Panc1 (cell line): Measurements from ENCODE around the gene CHRM2. TPM values are rescaled to one million over a fixed set of nuclear protein-coding genes. Genes with fewer than 3 reads are reported as not detected.

Experiments
- ATAC-seq: fragments of 200-7000 bp; cut with Tn5 transposase; 2 replicates; pipeline ENCODE4 v1.9.1; 2020; ENCODE audit warnings: mild to moderate bottlenecking, moderate library complexity
- BruUV-seq: library from RNA; stranded (reverse); fragments of 400-500 nt; replicated peaks from 2 replicates; lab custom pipeline; 2021; lab: Mats Ljungman, UMichigan
- CTCF ChIA-PET: fragments of 300-600 bp; sonication (Branson Sonifier 250); formaldehyde crosslinking; loops from one replicate; lab custom pipeline; 2022; ENCODE audit warnings: antibody characterized with exemption; lab: Charles Lee
- POLR2A ChIA-PET: fragments of 300-600 bp; sonication (Branson Sonifier 250); formaldehyde crosslinking; loops from one replicate; lab custom pipeline; 2022; ENCODE audit warnings: antibody characterized with exemption; lab: Charles Lee
- DNase-seq: peaks from one replicate; pipeline ENCODE4 v3.0.0-alpha.2; 2010; ENCODE audit warnings: low read depth, low spot score
- H3K27ac ChIP-seq: 2 replicates; pipeline ENCODE4 v1.5.1; 2011; ENCODE audit warnings: mild to moderate bottlenecking, low read length, inconsistent platforms
- H3K27me3 ChIP-seq: fragments of 200-500 bp; sonication (Bioruptor generic); 2 replicates; pipeline ENCODE4 v1.6.0; 2014; ENCODE audit warnings: low read length, inconsistent platforms; ENCODE audit not compliant: control insufficient read depth, insufficient read depth
- H3K36me3 ChIP-seq: fragments of 200-500 bp; sonication (Bioruptor generic); 2 replicates; pipeline ENCODE4 v1.5.1; 2014; ENCODE audit warnings: inconsistent platforms, mild to moderate bottlenecking, low read length, moderate library complexity; ENCODE audit not compliant: control insufficient read depth, insufficient read depth
- H3K4me1 ChIP-seq: 2 replicates; pipeline ENCODE4 v1.5.1; 2011; ENCODE audit warnings: inconsistent platforms, mild to moderate bottlenecking, low read length, moderate library complexity; ENCODE audit not compliant: control insufficient read depth, insufficient read depth
- H3K4me3 ChIP-seq, 2 experiments: 2 replicates each; pipeline ENCODE4 v1.5.1; 2011 to 2012; ENCODE audit warnings: low read depth in 2 of 2, low read length in 2 of 2, mild to moderate bottlenecking in 2 of 2, inconsistent platforms in 1 of 2, moderate library complexity in 1 of 2
- H3K9me3 ChIP-seq: fragments of 200-500 bp; sonication (Bioruptor generic); 2 replicates; pipeline ENCODE4 v1.5.1; 2014; ENCODE audit warnings: low read depth, mild to moderate bottlenecking, inconsistent platforms, low read length, moderate library complexity; ENCODE audit not compliant: control insufficient read depth, insufficient read depth
- CTCF ChIP-seq: fragments of 450-650 bp; IDR thresholded peaks from 2 replicates; pipeline ENCODE4 v1.5.1; 2017; ENCODE audit warnings: mild to moderate bottlenecking
- POLR2AphosphoS5 ChIP-seq: IDR thresholded peaks from 2 replicates; pipeline ENCODE4 v1.6.1; 2012; ENCODE audit warnings: mild to moderate bottlenecking, low read depth, low read length, moderate library complexity
- REST ChIP-seq, 2 experiments: IDR thresholded peaks; 2 replicates each; pipeline ENCODE4 v1.6.1; 2011 to 2012; ENCODE audit warnings: low read depth in 2 of 2, control low read depth in 1 of 2, low read length in 1 of 2, mild to moderate bottlenecking in 1 of 2, moderate library complexity in 1 of 2; ENCODE audit not compliant: insufficient read depth in 1 of 2
- SIN3A ChIP-seq: IDR thresholded peaks from 2 replicates; pipeline ENCODE4 v1.6.1; 2012; ENCODE audit warnings: low read depth, mild to moderate bottlenecking, low read length, moderate library complexity, borderline replicate concordance; ENCODE audit not compliant: insufficient read depth
- TCF7L2 ChIP-seq: IDR thresholded peaks from 2 replicates; pipeline ENCODE4 v1.6.1; 2011; ENCODE audit warnings: mild to moderate bottlenecking, low read depth, low read length, inconsistent platforms
- in situ Hi-C: cut with HindIII; loops from 2 replicates; pipeline ENCODE4 v1.10.0; 2016; ENCODE audit warnings: low sequenced_read_pairs, low pct_unique_long_range_greater_than_20kb
- intact Hi-C: fragments of 100-400 bp; cut with micrococcal nuclease; formaldehyde crosslinking; loops from one replicate; pipeline ENCODE4 v1.10.0; 2022; ENCODE audit not compliant: unreplicated experiment
- total RNA-seq: library from RNA; stranded (reverse); gene quantifications from one replicate; pipeline ENCODE4 v1.2.1, GENCODE V29; 2021; ENCODE audit not compliant: unreplicated experiment

CHRM2 gene
- total RNA-seq, 1 experiment from 2014 or later, result not detected

DNA sequence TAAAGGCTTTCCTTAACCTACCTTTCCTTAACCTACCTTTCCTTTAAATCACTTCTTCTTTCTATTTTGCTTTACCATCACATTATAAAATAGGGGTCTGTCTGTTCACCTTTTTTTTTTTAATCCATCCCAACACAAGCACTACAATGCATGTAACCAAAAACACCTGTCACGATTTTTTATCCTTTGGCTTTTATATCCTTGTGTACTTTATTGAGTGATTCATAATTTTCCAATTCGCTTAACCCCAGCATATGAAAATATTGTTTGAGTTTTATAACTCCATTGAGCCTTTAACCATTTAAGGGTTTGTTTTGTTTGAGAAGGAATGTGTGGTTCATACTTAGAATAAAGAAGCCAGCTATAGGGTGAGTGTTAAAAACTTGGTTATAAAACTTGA lies 132.2 kb downstream of the CHRM2 start:
- Histone ChIP-seq H3K9me3 (no peaks in the 10 kb centered on the region), H3K36me3 (no peaks in the 10 kb centered on the region), H3K27me3 (no peaks in the 10 kb centered on the region), H3K4me1 (no peaks in the 10 kb centered on the region), H3K27ac (no peak overlapping the region), H3K4me3 (no peak overlapping the region)
- intact Hi-C loops (no loop called here), in situ Hi-C loops (no loop called here)
- no peak for ATAC-seq
- BruUV-seq, result no TSS peak
- CTCF ChIA-PET, result no interaction called here
- no peak for DNase-seq
- TF ChIP-seq TCF7L2 (no peak), POLR2AphosphoS5 (no peak)
- POLR2A ChIA-PET, result no interaction called here

GRCh38 chr7:137001041-137001440 lies 132.6 kb downstream of the CHRM2 start:
- ChIA-PET POLR2A (no interaction called here), CTCF (no interaction called here)
- no peak for TF ChIP-seq REST (IDR thresholded peaks at IDR 0.05; ENCODE audit: insufficient read depth in 1 of 2, low read depth in 2 of 2, low read length in 1 of 2)
- TF ChIP-seq TCF7L2, result no peak
- TF ChIP-seq CTCF, result no peak
- no peak overlapping the region for H3K27ac ChIP-seq
- H3K9me3 ChIP-seq, result no peaks in the 10 kb centered on the region
- no peak overlapping the region for H3K4me3 ChIP-seq
- in situ Hi-C loops (no loop called here), intact Hi-C loops (no loop called here)
- H3K4me1 ChIP-seq, result no peaks in the 10 kb centered on the region
- no peaks in the 10 kb centered on the region for H3K36me3 ChIP-seq
- no TSS peak for BruUV-seq
- ATAC-seq (no peak), DNase-seq (no peak)
- H3K27me3 ChIP-seq, result no peaks in the 10 kb centered on the region

- H3K27me3 ChIP-seq, result no peaks in the 10 kb centered on the region
- no peak for DNase-seq
- H3K27ac ChIP-seq, result no peak overlapping the region
- intact Hi-C loops (no loop called here), in situ Hi-C loops (no loop called here)
- no peaks in the 10 kb centered on the region for H3K4me1 ChIP-seq
- POLR2A ChIA-PET, result no interaction called here
- ATAC-seq, result no peak
- no peak overlapping the region for H3K4me3 ChIP-seq
- no peaks in the 10 kb centered on the region for H3K36me3 ChIP-seq
- CTCF ChIA-PET, result no interaction called here
- H3K9me3 ChIP-seq, result no peaks in the 10 kb centered on the region
- TF ChIP-seq TCF7L2, result no peak
- no peak for TF ChIP-seq POLR2AphosphoS5
- TF ChIP-seq CTCF, result no peak
- no peak for TF ChIP-seq SIN3A
- no peak for TF ChIP-seq REST (IDR thresholded peaks at IDR 0.05; ENCODE audit: insufficient read depth in 1 of 2, low read depth in 2 of 2, low read length in 1 of 2)
- no TSS peak for BruUV-seq
These were observed 133.0 kb downstream of the CHRM2 start for GRCh38 chr7:137001478-137001877.
